HCT116 (cell line): Measurements from ENCODE around the gene SH2B3. TPM values are rescaled to one million over a fixed set of nuclear protein-coding genes. Genes with fewer than 3 reads are reported as not detected.

Source experiments
- ATAC-seq: fragments of 200-7000 bp; cut with Tn5 transposase; 2 replicates; pipeline ENCODE4 v1.9.1; 2020; ENCODE audit warnings: mild to moderate bottlenecking, moderate library complexity
- BruUV-seq: library from RNA; stranded (reverse); fragments of 400-500 nt; replicated peaks from 2 replicates; lab custom pipeline; 2021; lab: Mats Ljungman, UMichigan
- CTCF ChIA-PET: fragments of 300-600 bp; sonication (Branson Sonifier 250); formaldehyde crosslinking; loops from one replicate; lab custom pipeline; 2021; ENCODE audit warnings: antibody characterized with exemption; lab: Charles Lee
- POLR2A ChIA-PET: fragments of 300-600, 350-600 bp; sonication (Branson Sonifier 250); formaldehyde crosslinking; loops from one replicate; lab custom pipeline; 2021; ENCODE audit warnings: antibody characterized with exemption; lab: Charles Lee
- RAD21 ChIA-PET, 2 experiments: fragments of 300-600 bp; sonication (Branson Sonifier 250); formaldehyde crosslinking; loops; one replicate each; lab custom pipeline; 2023; ENCODE audit warnings: low total read pairs in 2 of 2; ENCODE audit not compliant: uncharacterized antibody in 2 of 2, unreplicated experiment in 2 of 2, low non-redundant PET in 1 of 2; lab: Charles Lee
- DNase-seq: peaks from one replicate; pipeline ENCODE4 v3.0.0-alpha.2; 2010; ENCODE audit warnings: low read depth, low spot score
- H2AFZ ChIP-seq: fragments of 200-600 bp; shearing (Covaris generic), sonication (generic); 2 replicates; pipeline ENCODE4 v1.6.1; 2017; ENCODE audit warnings: low read depth, mixed run types, mixed read lengths, antibody characterized with exemption, low read length; ENCODE audit not compliant: poor library complexity, severe bottlenecking
- H3K27ac ChIP-seq: 2 replicates; pipeline ENCODE4 v1.5.1; 2012; ENCODE audit warnings: low read depth, low read length
- H3K27me3 ChIP-seq: fragments of 200-600 bp; sonication (generic); 2 replicates; pipeline ENCODE4 v1.6.1; 2016; ENCODE audit warnings: mixed run types, low read length, mixed read lengths; ENCODE audit not compliant: insufficient read depth
- H3K36me3 ChIP-seq, 2 experiments: fragments of 200-500 bp in 1 of 2; fragments of 200-600 bp in 1 of 2; sonication (Bioruptor generic) in 1 of 2; sonication (generic) in 1 of 2; 2 replicates each; pipeline versions ENCODE4 v1.5.1 to v1.6.1; 2014 to 2016; ENCODE audit warnings: low read length in 2 of 2, inconsistent platforms in 1 of 2, mixed read lengths in 1 of 2, mixed run types in 1 of 2; ENCODE audit not compliant: insufficient read depth in 2 of 2, control insufficient read depth in 1 of 2
- H3K4me1 ChIP-seq, 2 experiments: fragments of 200-600 bp in 1 of 2; sonication (generic) in 1 of 2; 2 replicates each; pipeline versions ENCODE4 v1.5.1 to v1.6.1; 2012 to 2017; ENCODE audit warnings: low read length in 2 of 2, inconsistent platforms in 1 of 2, mild to moderate bottlenecking in 1 of 2, mixed read lengths in 1 of 2, mixed run types in 1 of 2, moderate library complexity in 1 of 2; ENCODE audit not compliant: insufficient read depth in 2 of 2, control insufficient read depth in 1 of 2
- H3K4me2 ChIP-seq: fragments of 200-600 bp; sonication (generic); 2 replicates; pipeline ENCODE4 v1.6.1; 2017; ENCODE audit warnings: mixed run types, low read length, mixed read lengths
- H3K4me3 ChIP-seq, 2 experiments: fragments of 200-600 bp in 1 of 2; sonication (generic) in 1 of 2; replicated peaks in 1 of 2; 2 replicates each; pipeline ENCODE4 v1.5.1; 2011 to 2016; ENCODE audit warnings: low read length in 2 of 2, control low read depth in 1 of 2, low read depth in 1 of 2, mild to moderate bottlenecking in 1 of 2, mixed read lengths in 1 of 2, mixed run types in 1 of 2
- H3K79me2 ChIP-seq: fragments of 200-600 bp; sonication (generic); 2 replicates; pipeline ENCODE4 v1.6.1; 2017; ENCODE audit warnings: mild to moderate bottlenecking, mixed run types, low read length, moderate library complexity, mixed read lengths; ENCODE audit not compliant: insufficient read depth
- H3K9ac ChIP-seq: fragments of 200-600 bp; sonication (generic); 2 replicates; pipeline ENCODE4 v1.6.1; 2016; ENCODE audit warnings: low read length, mixed read lengths
- H3K9me2 ChIP-seq: fragments of 200-600 bp; sonication (generic), shearing (Covaris generic); 2 replicates; pipeline ENCODE4 v1.6.1; 2017; ENCODE audit warnings: mixed run types, mild to moderate bottlenecking, moderate library complexity; ENCODE audit not compliant: insufficient read depth
- H3K9me3 ChIP-seq, 2 experiments: fragments of 200-500 bp in 1 of 2; fragments of 200-600 bp in 1 of 2; sonication (Bioruptor generic) in 1 of 2; sonication (generic) in 1 of 2; 2 replicates each; pipeline ENCODE4 v1.6.1; 2014 to 2017; ENCODE audit warnings: low read length in 2 of 2, mixed read lengths in 2 of 2, inconsistent platforms in 1 of 2, low read depth in 1 of 2, mild to moderate bottlenecking in 1 of 2, mixed run types in 1 of 2, moderate library complexity in 1 of 2; ENCODE audit not compliant: control insufficient read depth in 1 of 2, insufficient read depth in 1 of 2
- H4K20me1 ChIP-seq: fragments of 200-600 bp; sonication (generic), shearing (Covaris generic); 2 replicates; pipeline ENCODE4 v1.6.1; 2017; ENCODE audit warnings: mixed run types, mild to moderate bottlenecking, moderate library complexity; ENCODE audit not compliant: insufficient read depth
- CBX3 ChIP-seq: IDR thresholded peaks from 2 replicates; pipeline ENCODE4 v1.6.1; 2012; ENCODE audit warnings: low read depth
- CEBPB ChIP-seq: IDR thresholded peaks from 2 replicates; pipeline ENCODE4 v1.6.1; 2012; ENCODE audit warnings: low read depth
- CTCF ChIP-seq, 3 experiments: fragments of 200-600 bp in 1 of 3; sonication (generic) in 1 of 3; IDR thresholded peaks in 2 of 3; conservative IDR thresholded peaks in 1 of 3; 2 replicates each; pipeline ENCODE4 v1.5.1; 2012 to 2017; ENCODE audit warnings: low read depth in 2 of 3, low read length in 2 of 3, antibody characterized with exemption in 1 of 3, borderline replicate concordance in 1 of 3, control low read depth in 1 of 3, mild to moderate bottlenecking in 1 of 3, mixed read lengths in 1 of 3, mixed run types in 1 of 3, moderate library complexity in 1 of 3; ENCODE audit not compliant: insufficient read depth in 1 of 3
- FOSL1 ChIP-seq: IDR thresholded peaks from 2 replicates; pipeline ENCODE4 v1.6.1; 2012; ENCODE audit warnings: low read depth
- JUND ChIP-seq: IDR thresholded peaks from 2 replicates; pipeline ENCODE4 v1.6.1; 2012
- POLR2A ChIP-seq: IDR thresholded peaks from 2 replicates; pipeline ENCODE4 v1.7.0; 2011; ENCODE audit warnings: borderline replicate concordance; ENCODE audit not compliant: insufficient read depth, insufficient read length; ENCODE audit errors: extremely low read depth
- POLR2AphosphoS5 ChIP-seq: IDR thresholded peaks from 2 replicates; pipeline ENCODE4 v1.6.1; 2011; ENCODE audit warnings: mild to moderate bottlenecking, low read depth, low read length, moderate library complexity
- RAD21 ChIP-seq: IDR thresholded peaks from 2 replicates; pipeline ENCODE4 v1.6.1; 2012; ENCODE audit warnings: low read depth, mild to moderate bottlenecking
- REST ChIP-seq: IDR thresholded peaks from 2 replicates; pipeline ENCODE4 v1.6.1; 2012; ENCODE audit warnings: low read depth
- SP1 ChIP-seq: IDR thresholded peaks from 2 replicates; pipeline ENCODE4 v1.6.1; 2012; ENCODE audit warnings: low read depth
- SRF ChIP-seq: IDR thresholded peaks from 2 replicates; pipeline ENCODE4 v1.6.1; 2012; ENCODE audit warnings: low read depth
- ZFX ChIP-seq: fragments of 450-650 bp; IDR thresholded peaks from 2 replicates; pipeline ENCODE4 v1.6.1; 2017
- intact Hi-C: fragments of 100-400 bp; cut with micrococcal nuclease; formaldehyde crosslinking; loops from 2 replicates; pipeline ENCODE4 v1.10.0; 2022
- total RNA-seq: library from RNA; stranded (reverse); gene quantifications from one replicate; pipeline ENCODE4 v1.2.1, GENCODE V29; 2021; ENCODE audit not compliant: unreplicated experiment

SH2B3 gene
- total RNA-seq, 1 experiment from 2014 or later, result 17.3 TPM

- peaks cover 0 to 4% of the 10 kb centered on the region in 2 experiments; a peak in 1 of 4 replicates for H3K36me3 ChIP-seq
Measured at GRCh38 chr12:111420494-111420893, 14.8 kb downstream of the SH2B3 start.

More at GRCh38 chr12:111420494-111420893, 14.8 kb downstream of the SH2B3 start:
- RAD21 ChIA-PET, result interaction anchor here in 1 of 2 experiments (0.7 kb wide), 1 partner anchor 10 kb away, joined by 3 read pairs; no protein-coding TSS in a partner anchor
- CTCF ChIA-PET, result no interaction called here
- no TSS peak for BruUV-seq
- Histone ChIP-seq H3K9me2 (no peaks in the 10 kb centered on the region), H3K27me3 (no peaks in the 10 kb centered on the region)
- TF ChIP-seq SRF (no peak), ZFX (no peak), POLR2A (no peak), POLR2AphosphoS5 (no peak), CTCF (IDR thresholded peaks at IDR 0.05 in 2 of 3, conservative IDR thresholded peaks at IDR 0.05 in 1 of 3; ENCODE audit: borderline replicate concordance in 1 of 3, insufficient read depth in 1 of 3, low read depth in 2 of 3, low read length in 2 of 3) (no peak), RAD21 (no peak), JUND (no peak), FOSL1 (no peak), CBX3 (no peak), CEBPB (no peak), REST (no peak), SP1 (no peak)
- TF ChIP-seq, all 23 proteins: peak for 0
- Histone ChIP-seq H3K4me2 (no peak overlapping the region), H3K9me3 (no peaks in the 10 kb centered on the region), H3K27ac (no peak overlapping the region), H2AFZ (no peak overlapping the region), H3K79me2 (0 out of 2 replicates have a peak, but pooled peaks cover 4% of the 10 kb centered on the region), H3K4me1 (peaks cover 19 to 26% of the 10 kb centered on the region in 2 experiments), H3K4me3 (no peak overlapping the region), H3K9ac (no peak overlapping the region), H4K20me1 (no peaks in the 10 kb centered on the region)
- no peak for ATAC-seq
- POLR2A ChIA-PET, result no interaction called here
- DNase-seq, result no peak
- intact Hi-C loops, result no loop called here
